Measurements from ENCODE around the gene INTS12. TPM values are rescaled to one million over a fixed set of nuclear protein-coding genes. Genes with fewer than 3 reads are reported as not detected.
A peak's percentile ranks its signal among the peaks of the same experiment; 100 is the strongest.

Gene INTS12
- polyA plus RNA-seq, 1 donor (not counting 4 experiments of a cell fraction or from before 2014, with no cell fraction given): 39.8 TPM

DNA sequence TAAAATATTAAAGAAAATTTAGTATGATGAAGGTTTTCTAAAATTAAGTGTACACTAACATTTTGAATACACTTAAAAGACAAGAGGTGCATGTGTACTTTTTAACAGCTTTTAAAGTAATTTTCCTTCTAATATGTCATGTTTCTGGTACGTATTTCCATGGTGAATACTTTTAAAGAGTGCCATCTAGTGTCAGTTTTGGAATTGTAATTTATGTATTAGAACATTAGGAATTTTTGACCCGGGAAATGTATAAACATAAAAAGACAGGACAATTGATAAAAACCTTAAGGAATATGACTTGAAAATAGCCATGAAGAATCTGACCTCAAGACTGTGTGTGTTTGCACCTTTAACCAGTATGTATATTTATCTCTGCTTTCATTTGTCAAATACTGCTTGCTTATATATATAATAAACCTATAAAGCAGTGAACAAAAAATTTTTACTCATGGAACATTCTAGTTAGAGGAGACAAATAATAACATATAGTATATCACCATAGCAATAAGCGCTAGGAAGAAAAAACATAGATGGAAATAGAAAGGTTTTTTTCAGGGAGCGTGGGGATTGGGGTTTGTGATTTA, 7.3 kb upstream of the INTS12 start:
- FAIRE-seq: no peak
- H3K9ac ChIP-seq (ENCODE audit: control insufficient read depth, extremely low read depth, insufficient read depth, low read length): no peak overlapping the region
- TF ChIP-seq, protein P1, sequence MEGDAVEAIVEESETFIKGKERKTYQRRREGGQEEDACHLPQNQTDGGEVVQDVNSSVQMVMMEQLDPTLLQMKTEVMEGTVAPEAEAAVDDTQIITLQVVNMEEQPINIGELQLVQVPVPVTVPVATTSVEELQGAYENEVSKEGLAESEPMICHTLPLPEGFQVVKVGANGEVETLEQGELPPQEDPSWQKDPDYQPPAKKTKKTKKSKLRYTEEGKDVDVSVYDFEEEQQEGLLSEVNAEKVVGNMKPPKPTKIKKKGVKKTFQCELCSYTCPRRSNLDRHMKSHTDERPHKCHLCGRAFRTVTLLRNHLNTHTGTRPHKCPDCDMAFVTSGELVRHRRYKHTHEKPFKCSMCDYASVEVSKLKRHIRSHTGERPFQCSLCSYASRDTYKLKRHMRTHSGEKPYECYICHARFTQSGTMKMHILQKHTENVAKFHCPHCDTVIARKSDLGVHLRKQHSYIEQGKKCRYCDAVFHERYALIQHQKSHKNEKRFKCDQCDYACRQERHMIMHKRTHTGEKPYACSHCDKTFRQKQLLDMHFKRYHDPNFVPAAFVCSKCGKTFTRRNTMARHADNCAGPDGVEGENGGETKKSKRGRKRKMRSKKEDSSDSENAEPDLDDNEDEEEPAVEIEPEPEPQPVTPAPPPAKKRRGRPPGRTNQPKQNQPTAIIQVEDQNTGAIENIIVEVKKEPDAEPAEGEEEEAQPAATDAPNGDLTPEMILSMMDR (optimal IDR thresholded peaks at IDR 0.05 in 1 of 3, IDR thresholded peaks at IDR 0.05 in 1 of 3, conservative IDR thresholded peaks at IDR 0.05 in 1 of 3; ENCODE audit: extremely low read depth in 1 of 3, insufficient read depth in 2 of 3, low read length in 3 of 3): peak in 2 of 3 experiments; percentile 6 to 32
- no peak for TF ChIP-seq EZH2 (IDR thresholded peaks at IDR 0.05; ENCODE audit: low read length)
- no peaks in the 10 kb centered on the region for H3K27me3 ChIP-seq (ENCODE audit: control insufficient read depth, extremely low read depth, insufficient read depth, low read length)
- DNase-seq (ENCODE audit: low read depth, low spot score): no peak
- H4K20me1 ChIP-seq (ENCODE audit: control insufficient read depth, extremely low read depth, insufficient read depth, low read length): no peaks in the 10 kb centered on the region
- no peaks in the 10 kb centered on the region for H3K9me3 ChIP-seq (ENCODE audit: control insufficient read depth, low read depth, low read length)
- H3K79me2 ChIP-seq (ENCODE audit: control insufficient read depth, insufficient read depth, low read length): peaks cover 32% of the 10 kb centered on the region
- H3K4me1 ChIP-seq (ENCODE audit: control insufficient read depth, extremely low read depth, insufficient read depth, low read length): peaks cover 18% of the 10 kb centered on the region
- no peak overlapping the region for H2AFZ ChIP-seq (ENCODE audit: control insufficient read depth, low read length)
- no peak overlapping the region for H3K4me2 ChIP-seq (ENCODE audit: control insufficient read depth, extremely low read depth, insufficient read depth, low read depth, low read length)
- peaks cover 0 to 5% of the 10 kb centered on the region in 2 experiments for H3K36me3 ChIP-seq (ENCODE audit: control insufficient read depth in 2 of 2, extremely low read depth in 1 of 2, insufficient read depth in 2 of 2, low read length in 2 of 2)
- H3K9me1 ChIP-seq (ENCODE audit: control insufficient read depth, extremely low read depth, insufficient read depth, low read length): no peaks in the 10 kb centered on the region
- H3K4me3 ChIP-seq (ENCODE audit: control insufficient read depth in 2 of 3, extremely low read depth in 1 of 3, insufficient read depth in 2 of 3, low read depth in 1 of 3, low read length in 3 of 3): no peak overlapping the region
- H3K27ac ChIP-seq (ENCODE audit: control insufficient read depth, insufficient read depth, low read length): no peak overlapping the region
- dilution Hi-C loops (cut with MboI; ENCODE audit: extremely low pct_ligation_motif_present, low sequenced_read_pairs): no loop called here

GRCh38 chr4:105714932-105715331, 6.4 kb upstream of the INTS12 start:
- no peak overlapping the region for H2AFZ ChIP-seq (ENCODE audit: control insufficient read depth, low read length)
- H3K9ac ChIP-seq (ENCODE audit: control insufficient read depth, extremely low read depth, insufficient read depth, low read length): no peak overlapping the region
- dilution Hi-C loops (cut with MboI; ENCODE audit: extremely low pct_ligation_motif_present, low sequenced_read_pairs): no loop called here
- H3K4me1 ChIP-seq (ENCODE audit: control insufficient read depth, extremely low read depth, insufficient read depth, low read length): peaks cover 22% of the 10 kb centered on the region
- DNase-seq (ENCODE audit: low read depth, low spot score): no peak
- TF ChIP-seq, protein P1 (optimal IDR thresholded peaks at IDR 0.05 in 1 of 3, IDR thresholded peaks at IDR 0.05 in 1 of 3, conservative IDR thresholded peaks at IDR 0.05 in 1 of 3; ENCODE audit: extremely low read depth in 1 of 3, insufficient read depth in 2 of 3, low read length in 3 of 3): no peak
- TF ChIP-seq EZH2 (IDR thresholded peaks at IDR 0.05; ENCODE audit: low read length): no peak
- H3K9me1 ChIP-seq (ENCODE audit: control insufficient read depth, extremely low read depth, insufficient read depth, low read length): no peaks in the 10 kb centered on the region
- peaks cover 0 to 5% of the 10 kb centered on the region in 2 experiments for H3K36me3 ChIP-seq (ENCODE audit: control insufficient read depth in 2 of 2, extremely low read depth in 1 of 2, insufficient read depth in 2 of 2, low read length in 2 of 2)
- no peak overlapping the region for H3K4me2 ChIP-seq (ENCODE audit: control insufficient read depth, extremely low read depth, insufficient read depth, low read depth, low read length)
- no peaks in the 10 kb centered on the region for H4K20me1 ChIP-seq (ENCODE audit: control insufficient read depth, extremely low read depth, insufficient read depth, low read length)
- peaks cover 39% of the 10 kb centered on the region for H3K79me2 ChIP-seq (ENCODE audit: control insufficient read depth, insufficient read depth, low read length)
- H3K27me3 ChIP-seq (ENCODE audit: control insufficient read depth, extremely low read depth, insufficient read depth, low read length): no peaks in the 10 kb centered on the region
- peak overlapping the region; percentile 2 for H3K27ac ChIP-seq (ENCODE audit: control insufficient read depth, insufficient read depth, low read length)
- no peaks in the 10 kb centered on the region for H3K9me3 ChIP-seq (ENCODE audit: control insufficient read depth, low read depth, low read length)
- no peak for FAIRE-seq
- H3K4me3 ChIP-seq (ENCODE audit: control insufficient read depth in 2 of 3, extremely low read depth in 1 of 3, insufficient read depth in 2 of 3, low read depth in 1 of 3, low read length in 3 of 3): no peak overlapping the region

Measured in keratinocyte (primary cell).